NCI-H226 (cell line): Measurements from ENCODE around the gene COL25A1.
"Not testable (repeated sequence)": the region's sequence is repeated elsewhere in the genome, so short reads cannot be mapped to it uniquely, and the experiment has no call there.

Experiments
- DNase-seq: peaks from one replicate; pipeline ENCODE4 v3.0.0-alpha.2; 2015

COL25A1 gene

GRCh38 chr4:109043286-109043685 is 259.2 kb downstream of the COL25A1 start:
- no peak for DNase-seq

- DNase-seq = peak; percentile 26
Measured at GRCh38 chr4:109041463-109042360, 260.7 kb downstream of the COL25A1 start.

- DNase-seq = no peak
Measured at GRCh38 chr4:109040441-109040840, 262.0 kb downstream of the COL25A1 start.

GRCh38 chr4:109037026-109037425 is 265.4 kb downstream of the COL25A1 start:
- DNase-seq = no peak

DNA sequence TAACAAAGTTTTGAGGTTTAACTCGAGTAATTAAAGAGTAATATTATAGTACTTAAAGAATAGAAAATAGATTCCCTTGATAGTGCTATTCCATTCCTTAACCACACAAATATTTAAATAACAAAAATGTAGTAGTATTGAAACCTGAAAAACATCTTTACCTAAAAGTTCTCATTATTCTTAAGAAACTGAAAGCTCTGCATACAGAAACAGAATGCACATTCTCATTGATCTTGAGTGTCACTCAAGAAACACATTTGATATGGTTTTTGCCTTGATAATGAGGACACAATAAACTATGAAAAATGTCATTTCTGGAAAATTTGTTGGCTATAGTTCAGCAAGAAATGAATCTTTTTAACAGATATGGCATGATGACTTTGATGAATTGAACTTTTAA is 268.5 kb downstream of the COL25A1 start:
- DNase-seq = no peak

- no peak for DNase-seq
Measured at GRCh38 chr4:109032671-109033070, 269.8 kb downstream of the COL25A1 start.

DNA sequence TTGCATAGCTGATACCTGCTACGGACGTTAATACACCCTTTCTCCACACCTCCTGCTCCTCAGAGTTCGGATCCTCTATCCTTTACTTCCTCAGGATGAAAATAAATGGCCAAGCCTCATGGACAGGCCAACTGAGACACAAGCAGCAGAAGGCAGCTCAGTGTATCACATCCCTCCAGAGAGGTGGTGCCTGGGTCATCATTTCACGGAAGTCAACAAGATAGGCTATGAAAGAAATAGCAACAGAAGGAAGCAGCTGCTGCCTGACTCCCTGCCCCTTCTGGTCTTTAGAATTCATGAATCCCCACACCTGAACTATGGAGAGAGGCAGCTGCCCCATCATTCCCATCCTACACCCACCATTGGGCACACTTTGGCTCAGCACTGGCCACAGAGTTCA is 272.5 kb downstream of the COL25A1 start:
- DNase-seq = no peak

- no peak for DNase-seq
Measured at GRCh38 chr4:109027016-109027500, 275.4 kb downstream of the COL25A1 start.

GRCh38 chr4:109026588-109026987 is 275.9 kb downstream of the COL25A1 start:
- DNase-seq = no peak

DNA sequence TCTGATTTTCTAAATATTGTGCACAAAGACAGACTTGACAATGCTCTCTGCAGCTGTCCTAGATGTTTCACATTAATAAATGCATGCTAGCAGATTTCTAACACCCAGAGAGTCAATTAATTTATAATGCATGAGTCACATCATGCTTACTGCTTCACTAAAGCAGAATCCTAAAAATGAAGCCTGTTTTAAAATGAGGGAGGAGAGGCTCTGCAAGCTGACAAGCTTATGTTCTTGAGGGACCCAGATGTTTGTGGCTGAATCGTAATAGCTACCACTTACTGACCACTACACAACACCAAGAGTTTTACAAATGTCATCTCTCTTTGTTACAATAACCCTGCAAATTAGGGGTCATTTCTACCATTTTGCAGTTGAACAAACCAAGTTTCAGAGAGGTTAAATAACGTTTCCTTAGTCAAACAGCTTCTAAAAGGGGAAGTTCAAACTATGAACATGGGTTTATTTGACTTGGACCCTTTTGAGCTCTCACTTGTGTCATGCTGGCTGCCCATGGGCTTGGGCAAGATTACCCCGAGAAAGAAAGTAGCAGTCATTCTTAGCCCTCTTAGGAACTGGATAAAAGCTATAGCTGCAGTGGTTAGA is 276.9 kb downstream of the COL25A1 start:
- DNase-seq = no peak

DNA sequence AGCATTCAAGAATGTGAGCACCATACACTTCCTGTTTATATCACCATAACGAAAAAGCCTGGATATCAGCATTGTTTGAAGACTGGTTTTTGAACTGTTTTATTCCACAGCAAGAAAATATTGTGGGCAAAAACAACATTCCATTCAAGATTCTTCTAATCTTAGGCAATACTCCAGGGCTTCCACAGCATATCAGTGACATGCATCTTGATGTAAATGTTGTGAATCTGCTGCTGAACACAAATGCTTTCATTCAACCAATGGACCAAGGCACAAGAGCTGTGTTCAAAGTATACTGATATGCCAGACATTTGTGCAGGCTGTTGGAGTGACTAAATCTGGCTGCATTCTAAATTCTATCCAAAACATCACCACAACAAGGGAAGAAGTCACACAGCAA is 279.5 kb downstream of the COL25A1 start:
- no peak for DNase-seq

DNA sequence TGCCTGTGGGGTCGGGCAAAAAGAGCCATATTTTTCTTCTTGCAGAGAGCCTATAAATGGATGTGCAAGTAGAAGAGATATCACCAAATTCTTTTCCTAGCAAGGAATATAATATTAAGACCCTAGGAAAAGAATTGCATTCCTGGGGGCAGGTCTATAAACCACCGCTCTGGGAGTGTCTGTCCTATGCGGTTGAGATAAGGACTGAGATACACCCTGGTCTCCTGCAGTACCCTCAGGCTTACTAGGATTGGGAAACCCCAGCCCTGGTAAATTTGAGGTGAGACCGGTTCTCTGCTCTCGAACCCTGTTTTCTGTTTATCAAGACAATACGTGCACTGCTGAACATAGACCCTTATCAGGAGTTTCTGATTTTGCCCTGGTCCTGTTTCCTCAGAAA is 280.8 kb downstream of the COL25A1 start:
- DNase-seq = not testable (repeated sequence)

- DNase-seq = no peak
Measured at GRCh38 chr4:109020861-109021260, 281.6 kb downstream of the COL25A1 start.

DNA sequence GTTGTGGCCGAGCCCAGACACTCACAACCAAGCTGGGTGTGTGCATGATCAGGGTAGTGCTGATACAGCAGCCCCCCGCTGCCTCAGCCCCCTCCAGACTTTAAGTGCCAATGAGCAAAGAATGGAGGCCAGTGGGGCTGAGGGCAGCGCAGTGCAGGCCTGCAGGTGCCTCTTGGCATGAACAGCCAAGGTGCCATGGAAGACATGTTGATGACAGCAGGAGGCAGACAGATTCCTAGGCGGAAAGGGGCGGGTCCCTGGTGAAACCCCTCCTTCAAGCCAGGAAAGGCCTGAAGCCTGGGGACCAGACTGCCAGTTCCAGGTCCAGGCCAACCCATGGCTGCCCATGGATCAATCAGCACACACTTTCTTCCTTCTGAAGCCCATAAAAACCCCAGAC is 286.3 kb downstream of the COL25A1 start:
- no peak for DNase-seq

DNA sequence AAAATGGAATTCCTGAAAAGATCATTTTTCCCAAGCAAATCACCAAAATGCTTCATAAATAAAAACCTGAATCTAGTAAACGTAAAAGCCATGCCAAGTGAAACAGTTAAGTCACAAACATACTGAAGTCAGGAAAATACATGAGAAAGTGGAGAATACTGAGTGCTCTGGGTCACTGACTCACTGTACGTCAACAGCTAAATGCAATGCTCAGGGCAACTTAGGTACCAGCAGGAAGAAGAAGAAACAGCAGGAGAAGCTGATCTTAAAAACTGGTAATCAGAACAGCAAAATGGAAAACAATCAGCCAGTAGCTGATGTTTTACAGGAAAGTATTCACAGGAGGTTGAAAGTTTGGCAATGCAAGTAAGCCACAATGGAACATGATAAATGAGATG is 287.0 kb downstream of the COL25A1 start:
- no peak for DNase-seq

DNA sequence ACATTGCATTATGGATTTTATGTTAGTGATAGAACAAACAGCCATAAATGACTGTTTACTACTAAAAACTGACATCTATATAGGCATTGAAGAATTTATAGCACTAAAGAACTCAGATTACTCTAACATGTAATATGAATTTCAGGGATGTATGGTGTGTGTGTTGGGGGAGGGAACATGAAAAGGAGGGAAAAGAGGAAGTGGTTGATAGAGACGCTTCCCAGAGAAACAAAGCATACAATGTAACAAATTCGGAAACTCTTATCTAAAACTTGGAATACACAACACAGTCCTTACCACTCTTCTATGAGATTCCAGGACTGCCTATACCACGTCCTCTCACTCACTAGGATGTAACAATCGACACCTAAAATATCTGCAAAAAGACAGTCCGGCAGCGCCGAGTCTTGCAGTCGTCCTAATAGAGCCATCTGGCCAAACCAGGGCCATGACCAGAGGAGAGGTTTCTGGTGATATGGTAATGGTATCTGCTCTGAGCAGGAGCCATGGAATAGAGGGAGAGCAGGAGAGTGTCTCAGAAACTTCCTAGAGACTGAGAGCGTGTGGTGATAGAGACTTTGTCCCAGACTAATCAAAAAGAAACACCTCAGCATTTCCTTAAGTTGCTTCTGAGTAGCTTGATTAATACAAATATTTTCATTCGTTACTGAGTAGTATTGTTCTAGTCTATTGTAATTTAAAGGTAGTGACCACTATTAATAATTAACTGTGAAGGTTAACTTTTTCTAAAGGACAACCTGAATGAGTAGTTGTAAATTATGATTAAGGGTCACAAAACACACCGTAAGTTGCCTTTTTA is 287.7 kb downstream of the COL25A1 start:
- no peak for DNase-seq

DNA sequence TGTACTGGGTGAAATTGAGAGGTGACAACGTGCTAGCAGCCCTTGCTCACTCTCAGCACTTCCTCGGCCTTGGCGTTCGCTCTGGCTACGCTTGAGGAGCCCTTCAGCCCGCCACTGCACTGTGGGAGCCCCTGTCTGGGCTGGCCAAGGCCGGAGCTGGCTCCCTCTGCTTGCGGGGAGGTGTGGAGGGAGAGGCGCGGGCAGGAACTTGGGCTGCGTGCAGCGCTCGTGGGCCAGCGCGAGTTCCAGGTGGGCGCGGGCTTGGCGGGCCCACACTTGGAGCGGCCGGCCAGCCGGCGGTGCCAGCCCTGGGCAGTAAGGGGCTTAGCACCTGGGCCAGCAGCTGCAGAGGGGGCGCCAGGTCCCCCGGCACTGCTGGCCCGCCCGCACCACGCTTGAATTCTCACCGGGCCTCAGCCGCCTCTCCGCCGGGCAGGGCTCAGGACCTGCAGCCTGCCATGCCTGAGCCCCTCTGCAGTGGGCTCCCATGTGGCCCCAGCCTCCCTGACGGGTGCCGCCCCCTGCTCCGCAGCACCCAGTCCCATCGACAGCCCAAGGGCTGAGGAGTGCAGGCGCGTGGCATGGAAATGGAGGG is 290.1 kb downstream of the COL25A1 start:
- no peak for DNase-seq

DNA sequence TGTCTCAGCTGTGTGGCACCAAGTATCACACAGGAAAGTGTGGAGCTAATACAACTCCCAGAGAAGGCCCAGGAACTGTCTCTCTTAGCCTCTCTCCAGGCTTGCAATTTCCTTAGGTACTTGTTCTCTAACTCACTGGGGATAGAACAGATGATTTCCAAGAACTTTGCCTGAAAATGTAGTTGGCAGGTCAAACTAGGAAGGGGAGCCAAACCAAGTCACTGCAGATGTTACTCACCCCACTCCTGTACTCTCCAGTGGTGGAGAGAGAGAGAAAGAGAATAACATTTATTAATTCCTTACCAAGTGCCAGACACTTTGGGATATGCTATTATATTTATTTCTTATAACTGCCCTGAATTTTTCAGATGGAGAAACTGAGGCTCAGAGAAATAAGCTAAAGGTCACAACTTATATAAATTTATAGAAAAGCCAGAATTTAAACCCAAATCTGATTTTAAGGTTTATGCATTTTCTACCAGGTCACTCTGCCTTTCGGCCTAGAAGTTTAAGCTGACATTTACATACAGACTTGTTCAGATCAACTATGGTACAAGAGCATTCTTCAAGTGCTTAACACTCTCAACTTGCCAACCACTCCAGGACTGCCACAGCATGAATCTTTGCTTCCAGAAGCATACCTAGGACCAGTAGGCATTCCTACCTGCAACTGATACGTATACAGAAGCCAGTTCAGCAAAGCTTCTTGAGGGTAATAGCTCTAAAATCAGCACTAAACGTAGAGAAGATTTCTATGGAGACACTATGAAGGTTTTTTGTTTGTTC is 291.0 kb downstream of the COL25A1 start:
- no peak for DNase-seq

DNA sequence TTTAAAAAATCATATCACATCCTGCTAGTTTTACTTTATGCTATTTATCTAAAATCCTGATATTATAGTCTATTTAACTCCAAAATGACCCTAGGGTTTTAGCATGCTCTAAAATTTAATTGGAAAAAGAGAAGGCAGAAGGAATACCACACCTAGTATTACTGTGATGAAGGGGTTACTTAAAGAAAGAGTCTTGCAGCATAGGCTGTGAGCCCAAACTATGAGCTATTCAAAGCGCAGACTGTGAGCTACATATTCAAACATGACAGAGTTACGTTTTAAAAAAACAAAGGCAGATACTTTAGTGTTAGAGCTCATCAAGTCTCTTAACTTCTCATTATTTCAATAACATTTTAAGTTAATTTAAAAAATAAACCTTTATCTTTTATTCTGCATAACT is 291.9 kb downstream of the COL25A1 start:
- DNase-seq = no peak

DNA sequence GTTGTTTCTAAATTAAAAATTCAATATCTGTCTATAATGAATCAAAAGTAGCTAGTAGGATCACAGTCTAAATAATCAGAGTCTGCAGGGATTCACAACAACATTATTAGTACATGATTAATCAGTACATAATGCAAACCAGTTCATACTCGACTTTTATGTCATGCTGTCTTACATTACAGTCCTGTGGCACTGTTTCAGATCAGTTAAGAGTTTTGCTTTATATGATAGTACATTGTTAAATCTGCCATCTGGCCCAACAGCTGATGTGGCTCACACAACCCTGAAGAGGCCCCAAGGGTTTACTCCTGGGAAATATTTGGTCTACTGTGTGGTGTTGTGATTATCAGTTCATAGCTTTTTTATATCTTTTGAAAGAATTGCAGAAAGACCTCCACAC is 292.5 kb downstream of the COL25A1 start:
- DNase-seq = no peak

DNA sequence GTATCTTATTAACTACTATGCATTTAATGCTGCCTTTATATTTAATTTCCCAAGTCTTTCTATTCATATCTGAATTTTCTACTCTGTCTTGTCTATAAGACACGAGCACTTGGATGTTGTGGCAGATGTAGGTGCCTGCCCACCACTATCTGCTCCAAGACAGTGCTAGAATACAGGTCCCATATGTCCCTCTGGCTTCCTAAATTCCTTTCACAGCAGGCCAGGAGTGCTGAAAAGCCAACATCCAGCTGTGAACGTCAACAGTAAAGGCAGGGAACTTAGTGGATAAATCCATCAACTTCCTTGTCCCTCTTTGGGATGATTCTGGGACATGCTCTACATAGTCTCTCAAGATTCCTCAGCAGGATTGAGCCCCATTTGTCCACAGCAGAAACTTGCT is 294.5 kb downstream of the COL25A1 start:
- DNase-seq = no peak

DNA sequence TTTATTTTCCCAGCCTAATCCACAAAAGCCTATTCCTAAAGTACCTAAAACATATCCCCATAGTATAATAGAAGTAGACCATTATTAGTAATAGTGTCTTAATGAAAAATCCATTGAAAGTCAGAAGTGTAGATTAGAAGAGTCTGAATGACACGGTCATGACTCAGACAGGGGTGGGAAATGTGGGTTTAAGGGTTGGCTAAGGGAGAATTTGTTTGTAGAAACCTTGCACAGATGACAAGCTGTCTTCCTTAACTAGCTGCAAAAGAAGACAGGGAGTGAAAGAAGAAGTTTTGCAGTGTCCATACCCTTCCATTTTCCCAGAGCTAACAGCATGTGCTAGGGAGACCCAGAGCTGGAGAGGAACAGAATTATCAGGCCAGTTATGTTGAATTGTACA is 296.9 kb downstream of the COL25A1 start:
- peak; percentile 54 for DNase-seq
